ENCODE measurements around the gene NUP188.

GRCh38 chr9:129028192-129028966 is 80.9 kb downstream of the NUP188 start, which contains the start of gene SH3GLB2:
- TF ChIP-seq BHLHE40 (IDR thresholded peaks at IDR 0.05; ENCODE audit: borderline replicate concordance): no peak
- TF ChIP-seq TARDBP (IDR thresholded peaks at IDR 0.05): no peak
- TF ChIP-seq SP1 (IDR thresholded peaks at IDR 0.05): no peak
- TF ChIP-seq SUZ12 (IDR thresholded peaks at IDR 0.05): no peak
- TF ChIP-seq ZNF384 (IDR thresholded peaks at IDR 0.05): no peak
- TF ChIP-seq PKNOX1 (IDR thresholded peaks at IDR 0.05): no peak
- no peak for TF ChIP-seq NFRKB (IDR thresholded peaks at IDR 0.05)
- TF ChIP-seq FOXM1 (IDR thresholded peaks at IDR 0.05; ENCODE audit: borderline replicate concordance): no peak
- no peak for TF ChIP-seq LEF1 (IDR thresholded peaks at IDR 0.05; ENCODE audit: borderline replicate concordance)
- TF ChIP-seq FOXK2 (IDR thresholded peaks at IDR 0.05): no peak
- no peak for TF ChIP-seq CTBP1 (IDR thresholded peaks at IDR 0.05; ENCODE audit: borderline replicate concordance)
- no peak for TF ChIP-seq ARNT (IDR thresholded peaks at IDR 0.05)
- no peak for TF ChIP-seq FOXA1 (IDR thresholded peaks at IDR 0.05)
- no peak for TF ChIP-seq ELF4 (IDR thresholded peaks at IDR 0.05)

Measured in HEK293T (cell line).